ENCODE results near the gene AP4B1. TPM values are rescaled to one million over a fixed set of nuclear protein-coding genes. Genes with fewer than 3 reads are reported as not detected.

Gene AP4B1
- polyA plus RNA-seq, 3 donors: 22.8 to 27.7 (median 23.9) TPM

DNA sequence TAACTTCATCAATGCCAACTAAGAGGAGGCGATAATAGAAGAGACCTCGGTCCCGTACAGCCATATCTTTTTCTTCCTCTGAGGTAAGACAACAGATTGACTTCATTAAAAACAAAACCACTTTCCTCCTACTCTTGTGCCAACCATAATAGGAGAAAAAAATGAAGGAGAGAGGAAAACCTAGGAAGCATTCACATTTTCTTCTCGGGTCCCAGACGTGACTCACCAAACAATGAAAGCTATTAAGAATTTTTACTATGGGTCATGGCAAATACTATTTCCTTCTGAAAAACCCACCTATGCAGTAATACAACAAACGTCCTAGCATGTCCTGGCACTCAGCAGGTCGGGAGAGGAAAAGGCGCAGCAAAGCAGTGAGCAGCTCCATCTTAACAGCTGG is 8.6 kb downstream of the AP4B1 start:
- no peak for DNase-seq (ENCODE audit: low read depth in 3 of 3, low spot score in 2 of 3)

DNA sequence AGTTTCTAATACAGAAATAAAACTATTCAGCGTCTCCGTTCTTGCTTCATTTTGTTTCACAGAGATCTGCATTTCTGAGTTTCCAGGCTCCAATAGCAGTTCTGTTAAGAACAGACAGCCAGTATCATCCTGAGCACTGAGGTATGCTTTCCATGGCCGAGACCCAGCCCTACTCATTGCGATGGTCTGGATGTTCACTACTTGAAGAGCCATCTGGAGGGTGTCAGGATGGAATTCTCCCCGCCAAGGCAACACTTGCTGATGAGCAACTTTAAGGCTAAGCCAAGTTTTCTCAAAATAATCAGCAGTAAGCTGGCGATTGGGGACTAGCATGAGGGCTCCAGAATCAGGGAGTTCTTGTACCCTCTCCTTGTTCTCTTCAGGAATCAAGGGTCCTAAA is 9.5 kb downstream of the AP4B1 start:
- DNase-seq (ENCODE audit: low read depth in 3 of 3, low spot score in 2 of 3): no peak

DNA sequence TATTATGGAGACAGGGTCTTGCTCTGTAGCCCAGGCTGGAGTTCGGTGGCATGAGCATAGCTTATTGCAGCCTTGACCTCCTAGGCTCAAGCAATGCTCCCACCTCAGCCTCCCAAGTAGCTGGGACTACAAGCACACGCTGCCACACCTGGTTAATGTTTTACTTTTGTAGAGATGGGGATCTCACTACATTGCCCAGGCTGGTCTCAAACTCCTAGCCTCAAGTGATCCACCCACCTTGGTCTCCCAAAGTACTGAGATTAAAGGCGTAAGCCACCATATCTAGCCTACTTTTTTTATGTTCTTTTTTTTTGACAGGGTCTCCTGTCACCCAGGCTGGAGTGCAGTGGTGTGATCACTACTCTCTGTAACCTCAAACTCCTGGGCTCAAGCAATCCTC is 11.3 kb downstream of the AP4B1 start:
- no peak for DNase-seq (ENCODE audit: low read depth in 3 of 3, low spot score in 2 of 3)

DNA sequence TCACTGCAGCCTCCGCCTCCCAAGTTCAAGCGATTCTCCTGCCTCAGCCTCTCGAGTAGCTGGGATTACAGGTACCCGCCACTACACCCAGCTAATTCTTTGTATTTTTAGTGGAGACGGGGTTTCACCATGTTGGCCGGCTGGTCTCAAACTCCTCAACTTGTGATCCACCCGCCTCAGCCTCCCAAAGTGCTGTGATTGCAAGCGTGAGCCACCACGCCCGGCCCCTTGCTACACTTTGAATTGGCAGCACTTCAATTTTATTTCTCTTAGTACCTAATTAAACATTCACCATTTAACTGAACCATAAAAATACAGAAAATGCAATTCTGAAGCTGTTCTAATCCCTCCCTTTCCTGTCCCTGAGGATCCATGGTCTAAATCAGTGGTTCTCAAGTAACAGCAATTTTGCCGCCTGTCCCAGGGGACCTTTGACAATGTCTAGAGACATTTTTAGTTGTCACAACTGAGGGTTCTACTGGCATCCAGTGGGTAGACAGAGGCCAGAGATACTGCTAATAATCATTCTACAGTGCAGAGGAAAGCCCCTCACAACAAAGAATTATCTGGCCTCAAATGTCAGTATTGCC is 12.9 kb downstream of the AP4B1 start:
- DNase-seq (ENCODE audit: low read depth in 3 of 3, low spot score in 2 of 3): no peak

DNA sequence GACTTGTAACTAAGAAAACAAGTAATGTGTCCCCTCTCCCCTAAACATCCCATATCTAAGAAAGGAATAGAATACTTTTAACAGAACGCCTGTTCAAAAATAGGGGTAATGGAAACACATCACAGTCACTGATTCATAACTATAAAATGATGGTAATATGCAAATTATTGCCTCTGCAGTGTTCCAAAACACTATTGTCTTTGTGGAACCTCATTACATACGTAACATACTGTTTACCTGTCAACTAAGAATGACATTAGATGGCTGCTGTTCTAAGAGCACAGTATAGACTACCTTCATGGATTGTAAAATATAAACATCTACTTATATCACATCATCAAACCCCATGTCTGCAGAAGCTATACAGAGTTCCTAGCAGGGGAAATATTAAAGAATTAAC is 13.8 kb downstream of the AP4B1 start:
- no peak for DNase-seq (ENCODE audit: low read depth in 3 of 3, low spot score in 2 of 3)

DNA sequence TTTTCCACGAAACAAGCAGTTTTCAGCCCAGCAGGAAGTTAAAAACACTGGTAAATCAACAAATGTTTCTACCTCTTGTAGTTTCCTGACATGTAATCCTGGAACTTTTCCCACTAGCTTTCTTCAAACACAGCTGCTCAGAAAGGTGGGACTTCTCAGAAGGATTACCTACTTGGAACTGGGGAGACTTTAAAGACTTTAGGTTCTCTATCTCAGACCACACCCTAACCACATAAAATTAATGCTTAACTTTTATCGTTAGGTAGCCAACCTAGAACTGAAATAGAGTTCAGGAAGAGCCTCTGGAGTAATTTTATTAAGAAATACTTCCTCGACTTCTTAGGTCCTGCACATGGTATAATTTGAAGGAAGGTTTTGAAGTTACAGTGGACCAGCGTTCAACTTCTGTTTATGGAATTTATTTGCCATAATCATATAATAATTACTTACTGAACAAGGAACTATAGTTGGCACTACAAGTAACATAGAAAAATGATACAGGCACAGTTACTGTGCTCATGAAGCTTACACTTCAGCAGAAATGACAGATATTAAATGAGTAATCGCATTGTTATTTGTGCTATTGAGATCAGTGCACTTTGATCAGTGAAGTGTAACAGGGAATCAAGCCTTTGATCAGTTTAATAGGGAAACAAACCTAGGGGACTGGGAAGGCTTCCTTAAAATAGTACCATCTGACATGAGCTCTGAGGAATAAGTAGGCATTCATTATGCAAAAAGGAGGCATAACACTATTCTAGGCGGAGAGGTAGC is 17.0 kb downstream of the AP4B1 start, which contains the start of gene BCL2L15:
BCL2L15 (minus strand) TSS at position 180 of the 774 bp plus-strand sequence. CDS start 206 bp downstream, outside the sequence.
- no peak for DNase-seq (ENCODE audit: low read depth in 3 of 3, low spot score in 2 of 3)

DNA sequence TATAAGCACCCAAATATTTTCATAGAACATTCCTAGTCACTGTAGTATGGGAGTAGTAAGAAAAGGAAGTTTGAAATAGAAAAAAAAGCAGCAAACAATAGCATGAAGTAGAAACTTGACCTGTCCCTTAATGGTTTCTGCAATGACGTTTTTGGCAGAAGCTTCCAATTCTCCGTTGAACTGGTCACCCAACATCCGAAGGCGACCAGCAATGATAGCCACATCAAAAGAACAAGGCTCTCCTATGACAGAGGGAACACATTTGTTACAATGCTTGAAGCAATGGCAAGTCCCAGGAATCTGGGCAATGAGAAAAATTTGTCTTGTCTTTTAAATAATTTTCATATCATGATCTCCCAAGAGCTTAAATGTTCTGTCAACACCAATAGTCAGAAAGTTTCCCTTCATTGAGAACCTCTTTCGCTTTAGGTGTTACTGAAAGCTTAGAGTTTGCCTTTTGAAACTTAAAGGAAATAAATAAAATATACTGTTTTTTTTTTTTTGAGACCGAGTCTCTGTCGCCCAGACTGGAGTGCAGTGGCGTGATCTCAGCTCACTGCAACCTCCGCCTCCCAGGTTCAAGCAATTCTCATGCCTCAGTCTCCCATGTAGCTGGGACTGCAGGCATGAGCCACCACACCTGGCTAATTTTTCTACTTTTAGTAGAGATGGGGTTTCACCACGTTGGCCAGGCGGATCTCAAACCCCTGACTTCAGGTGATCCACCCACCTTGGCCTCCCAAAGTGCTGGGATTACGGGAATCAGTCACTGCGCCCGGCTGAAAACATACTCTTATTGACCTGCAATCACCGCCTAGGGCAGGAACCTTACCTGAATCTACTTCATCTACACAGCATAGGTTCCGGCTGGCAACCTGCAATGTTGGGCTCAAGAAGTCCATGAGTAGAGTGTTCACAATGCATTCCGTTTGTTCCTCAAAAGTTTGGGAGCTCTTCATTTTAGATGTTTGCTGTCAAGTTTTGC is 17.9 kb downstream of the AP4B1 start:
- DNase-seq (ENCODE audit: low read depth in 3 of 3, low spot score in 2 of 3): no peak

DNA sequence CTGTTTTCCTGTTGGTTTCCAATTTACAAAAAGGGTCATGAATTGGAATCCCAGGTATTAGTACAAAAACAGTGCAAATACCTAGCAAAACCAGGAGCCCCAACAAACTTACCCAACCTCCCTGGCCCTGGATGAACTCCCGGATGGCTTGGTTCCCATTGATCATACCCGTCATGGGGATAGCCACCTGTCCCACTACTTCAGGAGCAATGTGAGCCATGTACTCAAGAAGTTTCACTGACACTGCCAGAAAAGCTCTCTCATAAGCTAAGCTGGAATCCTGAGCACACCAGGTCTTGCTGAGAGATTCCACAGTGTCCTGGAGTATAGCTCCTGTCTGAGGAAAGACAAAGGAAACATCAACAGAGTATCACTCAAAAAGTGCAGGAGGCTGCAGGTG is 22.9 kb downstream of the AP4B1 start:
- no peak for DNase-seq (ENCODE audit: low read depth in 3 of 3, low spot score in 2 of 3)

DNA sequence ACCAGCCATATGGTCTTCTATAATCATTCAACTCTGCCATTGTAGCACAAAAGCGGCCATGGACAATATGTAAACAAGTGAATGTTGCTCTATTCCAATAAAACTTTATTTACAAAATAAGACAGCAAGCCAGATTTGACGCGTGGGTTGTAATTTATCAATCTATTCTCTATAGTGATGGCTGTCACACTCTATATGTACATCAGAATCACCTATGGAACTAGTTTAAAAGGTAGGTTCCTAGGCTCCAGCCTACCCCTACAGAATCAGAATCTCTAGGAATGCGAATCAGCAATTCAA is 24.9 kb downstream of the AP4B1 start:
- no peak for DNase-seq (ENCODE audit: low read depth in 3 of 3, low spot score in 2 of 3)

DNA sequence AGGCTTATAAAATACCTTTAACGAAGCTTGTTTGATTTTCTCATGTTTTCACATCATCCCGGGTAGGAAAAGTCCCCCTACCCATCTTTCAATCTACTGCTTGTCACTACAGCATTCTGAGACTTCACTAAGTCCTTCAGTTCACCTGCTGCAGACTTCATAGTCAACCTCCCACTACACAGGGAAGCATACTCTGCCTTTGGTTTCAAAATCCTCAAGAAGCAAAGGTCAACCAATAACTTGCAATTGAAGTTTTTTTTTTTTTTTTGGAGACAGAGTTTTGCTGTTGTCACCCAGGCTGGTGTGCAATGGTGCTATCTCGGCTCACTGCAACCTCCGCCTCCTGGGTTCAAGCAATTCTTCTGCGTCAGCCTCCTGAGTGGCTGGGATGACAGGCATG is 28.4 kb downstream of the AP4B1 start:
- no peak for DNase-seq (ENCODE audit: low read depth in 3 of 3, low spot score in 2 of 3)

DNA sequence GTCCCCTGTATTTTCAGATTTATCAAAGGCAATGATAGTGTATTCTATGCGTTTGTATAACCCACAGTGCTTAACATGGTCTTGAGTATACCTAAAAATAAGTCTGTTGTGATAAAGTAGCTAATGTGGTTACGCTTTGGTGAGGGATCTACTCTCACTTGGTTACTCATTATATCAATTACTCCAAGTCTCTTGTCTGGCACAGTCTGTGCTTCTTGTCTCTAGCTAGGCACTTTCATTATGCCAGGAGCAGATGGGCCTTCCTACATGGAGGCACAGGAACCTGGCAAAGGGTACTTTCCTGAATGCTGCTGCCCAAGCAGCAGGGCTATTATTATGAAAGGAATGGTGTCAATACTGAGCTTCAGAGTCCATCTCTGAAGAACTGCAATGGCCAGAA is 28.9 kb downstream of the AP4B1 start:
- no peak for DNase-seq (ENCODE audit: low read depth in 3 of 3, low spot score in 2 of 3)

DNA sequence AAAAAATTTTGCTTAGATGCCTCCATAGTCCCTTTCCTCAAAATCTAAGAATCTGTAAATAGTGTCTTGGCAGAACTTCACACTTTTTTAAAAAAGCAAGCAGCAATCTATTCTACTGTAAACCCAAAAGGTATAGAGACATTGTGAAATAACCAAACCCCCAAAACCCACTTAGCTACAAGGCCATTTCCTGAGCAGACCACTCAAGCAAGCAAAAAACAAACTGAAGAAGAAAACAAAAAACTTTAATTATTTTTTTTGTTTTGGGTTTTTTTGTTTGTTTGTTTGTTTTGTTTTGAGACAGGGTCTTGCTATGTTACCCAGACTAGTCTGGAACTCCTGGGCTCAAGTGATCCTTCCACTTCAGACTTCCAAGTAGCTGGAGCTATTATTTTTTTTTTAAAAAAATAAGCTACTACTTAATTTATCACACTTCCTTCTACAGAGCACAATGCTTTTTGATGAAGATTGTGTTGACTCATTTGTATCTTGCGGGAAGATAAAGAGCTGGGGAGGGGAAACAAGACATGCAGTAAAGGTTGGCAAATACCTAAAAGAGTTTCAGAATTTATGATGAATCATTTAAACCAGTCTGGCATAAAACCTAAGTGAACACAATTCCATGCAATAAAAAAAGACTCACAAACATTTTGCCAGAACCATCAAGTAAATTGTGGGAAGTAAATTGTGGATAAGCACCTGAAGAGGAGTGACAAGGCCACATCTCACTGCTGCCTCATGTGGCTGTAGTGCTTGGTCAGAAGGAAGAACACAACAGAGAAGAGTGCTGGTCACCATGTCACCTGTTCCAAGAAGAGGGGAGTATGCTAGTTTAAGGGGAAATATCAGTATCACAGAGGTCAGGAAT is 30.4 kb downstream of the AP4B1 start:
- no peak for DNase-seq (ENCODE audit: low read depth in 3 of 3, low spot score in 2 of 3)

DNA sequence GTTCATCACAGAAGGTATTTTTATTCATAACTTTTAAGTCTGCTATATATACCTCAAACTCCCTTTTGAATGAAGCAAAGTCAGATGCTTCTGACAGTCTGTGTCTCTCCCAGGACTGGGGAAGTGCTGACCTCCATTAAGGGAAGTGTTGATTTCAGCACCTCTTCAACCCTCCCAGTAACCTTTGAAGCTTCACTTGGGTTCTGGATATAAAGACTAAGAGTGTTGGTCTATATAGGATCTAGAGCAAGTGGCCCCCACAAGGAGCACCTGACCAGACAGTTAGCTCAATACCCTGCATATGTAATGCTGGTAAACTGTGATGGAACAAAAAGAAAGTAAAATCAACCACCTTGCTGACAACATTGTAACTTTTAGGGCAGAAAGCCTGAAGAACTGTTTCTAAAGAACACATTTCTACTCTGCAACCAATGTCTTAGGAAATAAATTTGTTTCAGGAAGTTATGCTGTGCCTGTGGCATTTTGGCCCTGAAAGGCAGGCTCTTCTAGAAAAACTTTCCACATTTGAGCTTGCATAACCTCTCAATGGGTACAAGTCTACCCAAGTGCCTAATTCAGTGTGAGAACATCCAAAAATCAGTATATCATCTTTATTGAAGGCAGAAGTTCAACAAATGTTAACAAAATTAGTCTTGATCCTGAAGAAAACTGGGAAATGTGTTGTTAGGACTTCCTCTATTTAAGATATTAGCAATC is 32.2 kb downstream of the AP4B1 start:
- DNase-seq (ENCODE audit: low read depth in 3 of 3, low spot score in 2 of 3): no peak

DNA sequence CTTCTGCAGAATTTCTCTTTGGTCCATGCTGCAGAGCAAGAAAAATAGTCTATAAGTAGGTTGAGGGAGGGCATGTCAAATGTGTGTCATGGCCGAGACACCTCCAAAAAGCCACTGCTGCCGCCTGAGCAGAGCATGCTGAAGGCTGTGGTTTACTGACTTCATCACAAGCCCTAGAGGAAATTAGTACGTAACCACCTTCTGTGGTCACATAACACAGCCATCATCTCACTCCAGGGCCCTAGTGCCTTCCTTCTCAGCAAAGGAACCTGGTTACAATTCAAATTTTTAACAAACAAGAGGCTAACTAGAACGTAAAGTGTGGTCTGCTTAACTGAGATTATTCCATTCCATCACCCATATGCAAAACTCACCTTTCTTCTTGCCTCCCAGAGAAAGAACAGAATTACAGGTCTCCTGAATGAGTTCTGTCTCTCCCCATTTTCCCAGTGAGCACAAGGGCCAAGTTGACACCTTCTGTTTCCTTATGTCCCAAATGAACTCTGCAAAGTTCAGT is 32.9 kb downstream of the AP4B1 start, which contains the start of gene PTPN22:
PTPN22 (minus strand) TSS at position 116 of the 517 bp plus-strand sequence.
- no peak for DNase-seq (ENCODE audit: low read depth in 3 of 3, low spot score in 2 of 3)

DNA sequence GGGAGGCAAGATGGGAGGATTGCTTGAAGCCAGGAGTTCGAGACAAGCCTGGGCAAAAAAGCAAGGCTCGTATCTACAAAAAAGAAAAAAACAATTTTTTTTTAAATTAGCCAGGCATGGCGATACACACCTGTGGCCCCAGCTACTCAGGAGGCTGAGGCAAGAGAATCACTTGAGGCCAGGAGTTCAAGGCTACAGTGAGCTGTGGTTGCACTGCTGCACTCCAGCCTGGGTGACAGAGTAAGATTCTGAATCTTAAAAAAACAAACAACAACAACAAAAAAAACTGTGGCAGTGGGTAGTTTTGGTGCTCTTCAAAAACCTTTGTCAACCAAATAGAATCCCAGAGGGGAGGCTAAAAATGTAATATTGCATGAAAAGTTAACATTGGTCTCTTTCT is 33.8 kb downstream of the AP4B1 start:
- DNase-seq (ENCODE audit: low read depth in 3 of 3, low spot score in 2 of 3): no peak

DNA sequence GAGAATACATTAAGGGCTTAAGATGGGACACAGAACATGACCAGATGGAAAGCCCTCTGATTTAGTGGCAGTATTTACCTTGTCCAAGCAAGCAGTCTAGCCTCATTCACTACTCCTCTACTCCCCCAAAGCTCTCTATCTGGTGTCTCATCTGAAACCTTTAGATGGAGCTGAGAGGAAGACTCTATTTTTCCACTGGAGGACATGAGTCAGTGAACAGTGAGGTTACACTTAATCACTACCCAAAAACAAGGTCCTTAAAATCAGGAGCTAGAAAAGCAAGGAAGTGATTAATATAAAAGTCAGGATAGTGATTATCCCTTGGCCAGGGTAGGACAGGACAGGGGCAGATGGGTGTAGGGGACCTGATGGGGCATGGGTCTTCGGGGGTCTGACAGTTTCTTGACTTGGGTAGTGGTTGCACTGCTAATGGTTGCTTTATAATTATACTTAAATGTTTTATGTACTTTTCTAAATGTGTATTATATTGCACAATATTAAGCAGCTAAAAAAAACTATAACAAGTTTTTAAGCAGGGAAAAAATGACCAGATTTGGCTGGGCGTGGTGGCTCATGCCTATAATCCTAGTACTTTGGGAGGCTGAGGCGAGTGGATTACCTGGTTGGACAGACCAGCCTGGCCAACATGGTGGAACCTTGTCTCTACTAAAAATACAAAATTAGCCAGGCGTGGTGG is 36.1 kb downstream of the AP4B1 start:
- no peak for DNase-seq (ENCODE audit: low read depth in 3 of 3, low spot score in 2 of 3)

DNA sequence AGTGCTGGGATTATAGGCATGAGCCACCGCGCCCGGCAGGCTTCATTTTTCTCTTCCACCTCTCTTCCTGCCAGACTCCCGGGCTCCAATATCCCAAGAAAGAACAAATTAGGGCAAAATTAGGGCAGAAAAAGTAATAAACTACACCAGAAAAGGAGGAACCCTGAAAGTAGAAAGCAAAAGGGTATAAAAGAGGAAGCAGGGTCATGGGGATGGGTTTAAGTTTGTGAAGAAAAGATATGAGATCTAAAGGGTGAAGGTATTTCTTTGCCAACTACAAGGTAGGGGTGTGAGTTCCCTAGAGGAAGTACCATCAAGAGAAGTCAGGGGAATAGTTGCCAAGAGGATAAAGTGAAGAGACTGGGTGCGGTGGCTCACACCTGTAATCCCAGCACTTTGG is 43.0 kb downstream of the AP4B1 start:
- no peak for DNase-seq (ENCODE audit: low read depth in 3 of 3, low spot score in 2 of 3)

DNA sequence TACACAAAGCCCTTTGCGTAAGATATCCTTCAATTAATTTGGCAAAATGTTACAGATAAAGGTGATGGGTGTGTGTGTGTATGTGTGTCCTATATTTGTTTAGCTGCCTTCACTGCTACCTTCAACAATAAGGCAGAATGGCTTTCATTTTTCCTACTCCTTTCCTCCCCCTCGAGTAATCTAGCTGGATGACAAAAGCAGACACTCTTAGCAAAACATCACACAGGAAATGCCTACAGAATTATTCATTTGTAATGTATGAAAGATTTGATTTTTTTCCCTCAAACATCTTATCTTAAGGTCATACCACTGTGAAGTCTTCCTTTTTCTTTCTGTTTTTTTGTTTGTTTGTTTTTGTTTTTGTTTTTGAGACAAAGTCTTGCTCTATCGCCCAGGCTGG is 43.7 kb downstream of the AP4B1 start:
- no peak for DNase-seq (ENCODE audit: low read depth in 3 of 3, low spot score in 2 of 3)
